Esophagus muscularis mucosa (tissue), 4 donors: ENCODE results near the gene CFAP157. TPM values are rescaled to one million over a fixed set of nuclear protein-coding genes. Genes with fewer than 3 reads are reported as not detected.

Source experiments
- DNase-seq: peaks from one replicate; pipeline ENCODE4 v3.0.0-alpha.2; 2017; ENCODE audit errors: extremely low spot score
- H3K27ac ChIP-seq, 4 donors: fragments of 200-600 bp; sonication (generic); replicated peaks in 1 of 4; 1 replicate in 3 of 4; 2 replicates in 1 of 4; pipeline ENCODE4 v1.5.1; 2016 to 2019; ENCODE audit warnings: mild to moderate bottlenecking in 1 of 4
- H3K27me3 ChIP-seq, 4 donors: fragments of 200-600 bp; sonication (generic); one replicate each; pipeline versions ENCODE4 v1.5.1 to v1.6.0; 2016 to 2019
- H3K36me3 ChIP-seq, 4 donors: fragments of 200-600 bp; sonication (generic); one replicate each; pipeline ENCODE4 v1.5.1; 2016 to 2019
- H3K4me1 ChIP-seq, 4 donors: fragments of 200-600 bp; sonication (generic); one replicate each; pipeline ENCODE4 v1.5.1; 2016 to 2019
- H3K4me3 ChIP-seq, 4 donors: fragments of 200-600 bp; sonication (generic); 1 replicate in 2 of 4; 2 replicates in 2 of 4; pipeline ENCODE4 v1.5.1; 2016 to 2019; ENCODE audit warnings: mild to moderate bottlenecking in 4 of 4, moderate library complexity in 1 of 4
- H3K9me3 ChIP-seq, 4 donors: fragments of 200-600 bp; sonication (generic); 1 replicate in 3 of 4; 2 replicates in 1 of 4; pipeline ENCODE4 v1.5.1; 2016 to 2019
- EP300 ChIP-seq: sonication (generic); formaldehyde crosslinking; IDR thresholded peaks from one replicate; pipeline ENCODE4 v1.6.1; 2017; ENCODE audit warnings: antibody characterized with exemption
- POLR2A ChIP-seq: fragments of 450-650 bp; IDR thresholded peaks from one replicate; pipeline ENCODE4 v1.6.1; 2017; ENCODE audit warnings: antibody characterized with exemption, moderate library complexity, mild to moderate bottlenecking, low read depth
- POLR2AphosphoS5 ChIP-seq, 2 donors: sonication (generic); formaldehyde crosslinking; IDR thresholded peaks; one replicate each; pipeline ENCODE4 v1.6.1; 2017; ENCODE audit warnings: antibody characterized with exemption in 2 of 2
- WGBS: methylation state at CpG from one replicate; pipeline ENCODE4 v1.1.5; 2018; 5-methylcytosine and 5-hydroxymethylcytosine counted together
- intact Hi-C: fragments of 100-400 bp; cut with DNase I; formaldehyde crosslinking; loops from one replicate; pipeline ENCODE4 v1.15.1; 2023
- total RNA-seq, 4 donors: library from RNA; depleted of rRNA; stranded (reverse); fragments of >200 nt; gene quantifications; one replicate each; pipeline versions ENCODE4 v1.1.0 to v1.2.1, GENCODE V29; 2016
- TF ChIP-seq, protein P1 (sequence below), 3 experiments: fragments of 200-600 bp in 2 of 3; fragments of 450-650 bp in 1 of 3; sonication (generic) in 2 of 3; IDR thresholded peaks; one replicate each; pipeline ENCODE4 v1.5.1; 2017 to 2019; ENCODE audit warnings: antibody characterized with exemption in 3 of 3, mild to moderate bottlenecking in 2 of 3, moderate library complexity in 1 of 3

The CFAP157 gene
- total RNA-seq, 4 donors from 2014 or later, result 0.26 to 0.42 TPM; not detected in 2

DNA sequence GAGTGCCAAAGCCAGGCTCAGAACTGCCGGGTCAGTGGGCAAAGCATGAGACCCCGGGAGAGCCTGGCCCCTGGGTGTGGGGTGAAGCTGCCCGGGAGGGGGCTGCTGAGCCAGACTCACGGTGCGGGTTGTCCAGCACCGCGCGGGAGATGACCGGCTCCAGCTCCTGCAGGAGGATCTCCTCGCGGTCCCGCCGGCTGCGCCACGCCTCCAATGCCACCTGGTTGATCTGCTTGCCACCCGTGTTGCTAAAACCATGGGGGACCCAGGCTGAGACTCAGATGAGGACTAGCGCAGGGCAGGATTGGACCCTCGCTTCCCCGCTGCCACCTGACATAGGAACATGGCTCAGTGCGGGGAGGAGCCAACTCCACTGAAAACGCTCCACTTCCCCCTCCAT lies 25.7 kb downstream of the CFAP157 start:
- WGBS, result 87% methylated on average over 8 of the region's 21 CpGs
- TF ChIP-seq EP300 (no peak), POLR2AphosphoS5 (IDR thresholded peaks at IDR 0.05) (no peak), POLR2A (no peak)
- TF ChIP-seq, protein P1, sequence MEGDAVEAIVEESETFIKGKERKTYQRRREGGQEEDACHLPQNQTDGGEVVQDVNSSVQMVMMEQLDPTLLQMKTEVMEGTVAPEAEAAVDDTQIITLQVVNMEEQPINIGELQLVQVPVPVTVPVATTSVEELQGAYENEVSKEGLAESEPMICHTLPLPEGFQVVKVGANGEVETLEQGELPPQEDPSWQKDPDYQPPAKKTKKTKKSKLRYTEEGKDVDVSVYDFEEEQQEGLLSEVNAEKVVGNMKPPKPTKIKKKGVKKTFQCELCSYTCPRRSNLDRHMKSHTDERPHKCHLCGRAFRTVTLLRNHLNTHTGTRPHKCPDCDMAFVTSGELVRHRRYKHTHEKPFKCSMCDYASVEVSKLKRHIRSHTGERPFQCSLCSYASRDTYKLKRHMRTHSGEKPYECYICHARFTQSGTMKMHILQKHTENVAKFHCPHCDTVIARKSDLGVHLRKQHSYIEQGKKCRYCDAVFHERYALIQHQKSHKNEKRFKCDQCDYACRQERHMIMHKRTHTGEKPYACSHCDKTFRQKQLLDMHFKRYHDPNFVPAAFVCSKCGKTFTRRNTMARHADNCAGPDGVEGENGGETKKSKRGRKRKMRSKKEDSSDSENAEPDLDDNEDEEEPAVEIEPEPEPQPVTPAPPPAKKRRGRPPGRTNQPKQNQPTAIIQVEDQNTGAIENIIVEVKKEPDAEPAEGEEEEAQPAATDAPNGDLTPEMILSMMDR (IDR thresholded peaks at IDR 0.05), result no peak
- Histone ChIP-seq H3K27me3 (no peaks in the 10 kb centered on the region), H3K4me3 (no peak overlapping the region), H3K4me1 (peaks cover 11 to 31% (median 21%) of the 10 kb centered on the region in 4 donors), H3K9me3 (no peaks in the 10 kb centered on the region), H3K27ac (no peak overlapping the region), H3K36me3 (peaks cover 16 to 32% (median 28%) of the 10 kb centered on the region in 4 donors)
- intact Hi-C loops, result loop anchor here (5.0 kb wide), 2 partner anchors 120 to 220 kb away; partner anchors contain the start of gene STXBP1
- no peak for DNase-seq

DNA sequence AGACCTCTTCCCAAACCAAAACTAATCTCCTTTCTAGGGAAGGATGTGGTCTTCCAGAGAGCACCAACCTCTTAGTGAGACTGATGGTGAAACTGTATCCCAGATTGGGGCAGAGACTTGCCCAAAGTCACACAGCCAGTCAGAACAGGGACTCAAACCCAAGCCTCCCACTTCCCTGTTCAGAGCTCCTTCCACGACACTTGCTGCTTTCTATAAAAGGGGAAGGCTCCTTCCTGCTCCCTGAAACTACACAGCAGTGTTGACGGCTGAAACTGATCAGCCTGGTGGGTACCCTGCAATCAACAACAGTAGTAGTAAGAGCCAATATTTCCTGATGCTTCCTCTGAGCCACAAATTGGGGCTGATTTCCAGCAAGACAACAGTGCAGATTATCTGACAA lies 26.8 kb downstream of the CFAP157 start:
- H3K27me3 ChIP-seq, result peaks cover 0 to 3% (median 0%) of the 10 kb centered on the region in 4 donors
- H3K36me3 ChIP-seq, result peaks cover 16 to 41% (median 33%) of the 10 kb centered on the region in 4 donors
- peaks cover 11 to 31% (median 21%) of the 10 kb centered on the region in 4 donors for H3K4me1 ChIP-seq
- intact Hi-C loops, result loop anchor here (2.0 to 5.0 kb wide), 3 partner anchors 121 to 221 kb away; partner anchors contain the start of gene STXBP1
- TF ChIP-seq, protein P1 (IDR thresholded peaks at IDR 0.05), result no peak
- no peak for TF ChIP-seq POLR2A
- no peak for TF ChIP-seq POLR2AphosphoS5 (IDR thresholded peaks at IDR 0.05)
- no peak for TF ChIP-seq EP300
- no peak for DNase-seq
- H3K9me3 ChIP-seq, result no peaks in the 10 kb centered on the region
- 59% methylated on average over 2 of the region's 2 CpGs for WGBS
- no peak overlapping the region for H3K4me3 ChIP-seq
- peak overlapping the region in 1 of 4 donors; percentile 94 for H3K27ac ChIP-seq

DNA sequence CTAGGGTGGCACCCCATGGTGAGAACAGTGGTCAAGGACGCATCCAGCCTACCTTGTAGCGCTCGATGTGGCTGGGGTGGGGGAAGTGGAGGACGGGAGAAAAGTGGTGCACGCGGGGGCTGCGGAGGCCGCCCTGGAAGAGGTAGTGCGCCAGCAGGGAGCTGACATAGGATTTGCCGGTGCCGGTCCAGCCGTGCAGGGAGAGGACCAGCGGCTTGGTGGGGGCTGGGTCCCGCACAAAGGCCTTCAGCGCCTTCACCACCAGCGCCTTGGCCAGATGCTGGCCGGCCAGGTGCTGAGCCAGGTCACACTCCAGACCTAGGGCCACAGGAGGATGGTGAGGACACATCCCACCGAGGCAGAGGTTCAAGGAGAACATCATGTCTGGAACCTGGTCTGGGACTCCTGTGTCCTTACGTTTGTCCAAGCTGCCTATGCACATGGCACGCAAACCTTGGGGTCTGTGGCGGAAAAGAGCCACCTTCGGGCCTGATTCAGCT lies 27.5 kb downstream of the CFAP157 start:
- intact Hi-C loops, result loop anchor here (2.0 to 5.0 kb wide), 3 partner anchors 122 to 222 kb away; partner anchors contain the start of gene STXBP1
- Histone ChIP-seq H3K4me1 (peaks cover 11 to 31% (median 21%) of the 10 kb centered on the region in 4 donors), H3K36me3 (peaks cover 16 to 48% (median 36%) of the 10 kb centered on the region in 4 donors), H3K27ac (peak overlapping the region; percentile 94 to 98 (median 95)), H3K4me3 (peak overlapping the region; percentile 73 to 89 (median 82)), H3K9me3 (no peaks in the 10 kb centered on the region), H3K27me3 (peaks cover 0 to 6% (median 0%) of the 10 kb centered on the region in 4 donors)
- TF ChIP-seq POLR2AphosphoS5 (IDR thresholded peaks at IDR 0.05) (no peak), POLR2A (no peak), EP300 (no peak)
- TF ChIP-seq, protein P1 (IDR thresholded peaks at IDR 0.05), result no peak
- DNase-seq, result no peak
- WGBS, result 60% methylated on average over 3 of the region's 22 CpGs

DNA sequence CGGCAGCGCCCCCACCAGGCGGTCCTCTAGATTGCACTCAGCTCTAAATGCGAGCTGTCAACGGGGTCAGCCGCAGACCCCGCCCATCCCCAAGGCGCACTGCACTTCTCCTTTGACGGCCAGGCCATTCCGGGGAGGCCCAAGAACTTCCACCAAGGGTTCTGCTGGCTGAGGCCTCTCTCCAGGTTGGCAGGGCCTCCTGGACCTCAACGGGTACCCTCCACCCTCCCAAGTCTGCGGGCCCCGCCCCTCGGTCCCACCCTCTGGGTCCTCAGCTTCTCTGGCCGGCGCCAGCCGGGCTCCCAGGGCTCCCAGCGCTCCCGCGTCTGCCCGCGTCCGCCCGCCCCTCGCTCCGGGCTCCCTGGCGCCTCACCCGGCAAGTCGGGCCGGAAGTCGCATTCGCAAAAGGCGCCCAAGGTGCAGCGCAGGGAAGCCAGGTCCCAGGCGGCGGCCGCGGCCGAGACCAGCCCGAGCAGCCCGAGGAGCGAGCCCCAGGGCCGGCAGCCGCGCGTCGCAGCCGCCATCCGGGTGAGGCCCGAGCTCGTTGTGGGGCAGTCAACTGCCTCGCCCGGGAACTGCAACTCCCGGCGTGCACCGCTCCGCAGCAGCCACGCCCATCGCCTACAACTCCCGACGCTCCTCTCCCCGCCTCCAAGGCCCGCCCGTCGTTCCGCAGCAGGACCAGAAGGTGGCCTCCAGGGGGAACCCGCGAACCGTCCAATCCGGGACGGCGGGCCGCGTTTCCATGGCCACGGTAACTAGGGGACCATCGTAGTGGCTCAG lies 28.1 kb downstream of the CFAP157 start, which contains the start of gene TOR2A:
TOR2A (minus strand) TSS at position 548 of the 783 bp plus-strand sequence; CDS start at position 524, 24 bp downstream.
- no peaks in the 10 kb centered on the region for H3K9me3 ChIP-seq
- TF ChIP-seq, protein P1 (IDR thresholded peaks at IDR 0.05), result peak; percentile 89 to 100 (median 92)
- TF ChIP-seq EP300 (no peak), POLR2A (peak; percentile 55), POLR2AphosphoS5 (IDR thresholded peaks at IDR 0.05) (peak; percentile 90 to 92)
- peaks cover 11 to 35% (median 25%) of the 10 kb centered on the region in 4 donors for H3K4me1 ChIP-seq
- peak; percentile 99 for DNase-seq
- WGBS, result 0% methylated on average over 41 of the region's 76 CpGs
- H3K27me3 ChIP-seq, result peaks cover 0 to 10% (median 0%) of the 10 kb centered on the region in 4 donors
- intact Hi-C loops, result loop anchor here (1.0 to 5.0 kb wide), 6 partner anchors 50 to 223 kb away; partner anchors contain the start of gene STXBP1
- H3K27ac ChIP-seq, result peak within 1 kb of the TSS; percentile 94 to 98 (median 95)
- peak within 1 kb of the TSS; percentile 73 to 89 (median 82) for H3K4me3 ChIP-seq
- peaks cover 16 to 54% (median 40%) of the 10 kb centered on the region in 4 donors for H3K36me3 ChIP-seq
